ENCODE data around the gene ACAD11.
"Not testable (repeated sequence)": the region's sequence is repeated elsewhere in the genome, so short reads cannot be mapped to it uniquely, and the experiment has no call there.

The ACAD11 gene

GRCh38 chr3:132596816-132597433, 62.7 kb downstream of the ACAD11 start, which contains the start of gene ACKR4:
Gene ACKR4 (plus strand): TSS chr3:132597270. CDS start chr3:132600398, 3,128 bp downstream.
- no peak for DNase-seq

DNA sequence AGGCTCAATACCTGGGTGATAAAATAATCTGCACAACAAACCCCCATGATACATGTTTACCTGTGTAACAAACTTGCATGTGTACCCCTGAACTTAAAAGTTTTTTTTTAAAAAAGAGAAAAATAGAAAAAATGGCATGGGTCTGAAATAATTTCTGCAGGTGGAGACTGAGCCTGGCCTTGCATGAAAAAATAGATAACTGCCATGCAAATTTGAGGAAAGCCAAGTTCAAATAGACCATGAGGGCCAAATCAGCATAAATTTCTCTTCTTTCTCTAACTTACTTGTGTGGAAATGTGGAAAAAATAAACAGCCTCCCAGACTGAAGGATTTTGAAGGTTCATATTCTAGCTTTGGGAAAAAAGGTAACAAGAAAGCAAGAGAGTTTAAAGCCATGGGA, 63.3 kb downstream of the ACAD11 start:
- no peak for DNase-seq

GRCh38 chr3:132595014-132595413, 64.6 kb downstream of the ACAD11 start:
- DNase-seq: no peak

DNA sequence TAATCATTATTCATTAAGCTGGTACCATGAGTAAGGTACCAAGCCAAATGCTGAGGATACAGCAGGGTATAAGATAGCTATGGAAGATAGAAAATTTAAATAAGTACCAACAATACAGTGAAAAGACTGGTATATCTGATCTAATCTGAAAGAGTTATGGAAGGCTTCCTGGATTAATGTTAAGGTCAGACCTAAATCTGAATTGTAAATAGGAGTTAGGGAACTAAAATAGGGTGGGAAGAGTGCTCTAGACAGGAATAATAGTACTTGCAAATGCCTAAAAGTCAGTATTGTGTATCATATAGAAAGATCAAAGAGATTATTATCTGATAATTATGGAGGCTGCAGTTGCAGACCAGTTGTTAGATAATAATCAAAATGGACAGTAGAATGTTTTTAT, 65.1 kb downstream of the ACAD11 start:
- DNase-seq: no peak

GRCh38 chr3:132593947-132594323, 65.7 kb downstream of the ACAD11 start:
- DNase-seq: no peak

- DNase-seq: no peak
These were observed 66.2 kb downstream of the ACAD11 start for GRCh38 chr3:132593241-132593946.

DNA sequence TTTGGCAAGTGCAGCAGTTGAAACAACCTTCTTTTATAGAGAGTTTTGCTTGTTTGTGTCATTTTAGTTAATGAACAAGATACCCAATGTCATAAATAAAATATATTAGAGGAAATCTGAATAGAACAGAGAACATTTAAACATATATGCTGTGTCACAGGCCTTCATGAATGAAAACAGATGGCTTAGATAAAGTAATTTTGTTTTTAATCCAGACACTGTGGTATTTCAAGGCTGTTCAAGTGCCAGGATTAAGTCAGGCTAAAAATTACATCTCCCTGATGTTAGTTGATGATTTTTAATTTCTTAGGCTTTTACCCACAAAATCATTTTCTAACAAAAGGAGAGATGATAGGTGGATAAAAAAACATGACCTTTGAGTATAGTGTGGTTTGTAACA, 67.4 kb downstream of the ACAD11 start:
- DNase-seq: no peak

DNA sequence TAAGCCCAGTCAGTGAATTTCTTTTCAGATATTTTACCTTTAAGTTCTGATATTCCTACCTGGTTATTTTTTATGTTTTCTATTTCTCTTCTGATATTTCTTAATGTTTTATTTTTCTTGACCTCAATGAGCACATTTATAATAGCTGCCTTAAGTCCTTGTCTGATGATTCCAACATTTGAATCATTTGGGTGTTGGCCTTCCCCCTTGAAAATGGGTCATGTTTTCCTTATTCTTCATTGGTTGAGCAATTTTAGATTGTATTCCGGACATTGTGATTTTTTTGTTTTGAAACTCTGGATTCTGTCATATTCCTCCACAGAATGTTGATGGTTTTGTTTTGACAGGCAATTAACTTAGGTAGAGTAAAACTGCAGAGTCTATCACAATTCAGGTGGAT, 72.2 kb downstream of the ACAD11 start:
- no peak for DNase-seq

DNA sequence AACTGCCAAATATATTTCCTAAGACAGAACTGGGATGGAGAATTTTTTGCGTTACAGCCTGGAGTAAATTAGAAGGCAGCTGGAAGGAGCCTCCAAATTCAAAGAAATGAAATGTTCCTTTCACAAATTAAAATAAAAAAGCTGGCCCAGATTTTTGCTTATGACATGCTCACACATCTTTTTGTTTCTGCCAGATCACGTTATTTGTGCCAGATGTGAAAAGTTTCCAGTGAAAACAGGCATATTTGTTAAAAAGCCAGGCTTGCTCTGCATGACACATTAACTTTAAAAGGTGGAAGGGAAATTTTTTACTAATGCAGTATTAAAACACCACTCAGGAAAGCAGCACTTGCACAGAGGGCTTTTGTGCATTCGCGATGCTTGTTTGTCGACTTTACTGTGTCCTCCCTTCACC, 85.8 kb downstream of the ACAD11 start:
- DNase-seq: no peak

DNA sequence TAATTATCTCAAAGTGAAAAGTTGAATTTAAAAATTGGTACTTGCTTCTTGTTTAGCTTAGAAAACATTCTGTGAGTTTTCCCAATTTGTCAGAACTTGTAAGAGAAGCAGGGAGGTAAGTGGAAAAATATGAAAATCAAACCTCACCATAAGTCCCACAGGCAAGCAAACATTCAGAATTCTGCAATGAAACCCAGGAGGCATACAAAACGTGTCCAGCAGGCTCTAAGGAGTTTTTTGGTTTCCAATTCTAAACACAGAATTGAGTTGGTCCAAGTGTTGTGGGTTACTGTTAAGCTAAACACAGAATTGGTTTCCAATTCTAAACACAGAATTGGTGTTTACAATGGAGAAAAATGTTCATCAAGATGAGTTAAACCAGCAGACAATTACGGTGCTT, 89.6 kb downstream of the ACAD11 start:
- DNase-seq: no peak

GRCh38 chr3:132569580-132569979, 90.0 kb downstream of the ACAD11 start:
- DNase-seq: no peak

DNA sequence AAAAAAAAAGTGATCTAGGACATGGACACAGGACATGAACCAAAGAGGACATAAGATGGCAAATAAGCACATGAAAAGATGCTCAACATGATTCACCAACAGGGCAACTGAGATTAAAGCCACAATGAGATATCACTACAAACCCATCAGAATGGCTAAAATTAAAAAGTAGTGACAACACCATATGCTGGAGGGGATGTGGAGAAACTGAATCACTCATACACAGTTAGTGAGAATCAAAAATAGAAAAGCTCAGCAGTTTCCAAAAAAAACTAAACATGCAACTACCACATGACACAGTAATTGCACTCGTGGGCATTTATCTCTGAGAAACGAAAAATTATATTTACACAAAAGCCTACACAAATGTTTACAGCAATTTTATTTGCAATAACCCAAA, 90.5 kb downstream of the ACAD11 start:
- no peak for DNase-seq

DNA sequence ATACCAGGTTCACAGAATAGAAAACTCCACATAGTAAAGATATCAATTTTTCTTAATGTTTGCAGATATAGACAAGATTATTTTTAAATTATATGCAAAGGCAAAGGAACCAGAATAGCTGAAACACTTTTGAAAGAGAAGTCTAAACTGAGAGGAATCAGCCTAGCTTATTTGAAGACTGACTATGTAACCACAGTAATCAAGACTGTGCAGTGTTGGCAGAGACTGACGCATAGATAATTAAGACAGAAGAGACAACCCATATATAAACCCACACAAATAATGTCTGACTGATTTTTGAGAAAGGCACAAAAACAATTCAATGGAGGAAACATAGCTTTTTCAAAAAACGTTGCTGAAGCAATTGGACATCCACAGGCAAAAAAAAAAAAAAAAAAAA, 91.2 kb downstream of the ACAD11 start:
- no peak for DNase-seq

GRCh38 chr3:132564070-132564465, 95.5 kb downstream of the ACAD11 start:
- DNase-seq: no peak

DNA sequence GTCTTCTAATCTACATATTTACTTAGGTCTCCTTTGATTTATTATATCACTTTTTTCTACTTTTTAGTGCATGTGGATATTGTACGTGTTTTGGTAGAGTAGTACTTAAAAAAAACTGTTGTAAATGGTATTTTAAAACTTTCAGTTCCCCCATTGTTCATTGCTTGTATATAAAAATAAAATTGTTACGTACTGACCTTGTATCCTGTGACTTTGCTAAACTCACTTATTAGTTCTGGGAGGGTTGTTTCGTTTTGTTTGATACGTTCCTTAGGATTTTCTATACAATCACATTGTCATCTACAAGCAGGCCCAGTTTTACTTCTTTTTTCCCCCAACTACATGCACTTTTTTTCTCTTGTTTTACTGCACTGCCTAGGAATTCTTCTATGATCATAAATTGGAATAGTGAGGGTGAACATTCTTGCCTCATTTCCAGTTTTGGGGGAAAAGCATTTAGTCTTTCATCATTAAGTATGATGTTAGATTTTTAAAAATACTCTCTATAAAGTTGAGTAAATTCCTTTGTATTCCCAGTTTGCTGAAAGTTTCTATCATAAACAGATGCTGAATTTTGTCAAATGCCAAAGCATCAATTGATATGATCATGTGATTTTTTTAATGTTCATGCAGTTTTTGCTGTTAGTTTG, 96.1 kb downstream of the ACAD11 start:
- no peak for DNase-seq

GRCh38 chr3:132561003-132561402, 98.6 kb downstream of the ACAD11 start:
- DNase-seq: peak; percentile 61

- DNase-seq: no peak
These were observed 103.0 kb downstream of the ACAD11 start for GRCh38 chr3:132556508-132557159.

- not testable (repeated sequence) for DNase-seq
These were observed 103.6 kb downstream of the ACAD11 start for GRCh38 chr3:132556036-132556386.

- no peak for DNase-seq
These were observed 104.1 kb downstream of the ACAD11 start for GRCh38 chr3:132555306-132556035.

GRCh38 chr3:132554437-132554836, 105.2 kb downstream of the ACAD11 start:
- peak; percentile 30 for DNase-seq

DNA sequence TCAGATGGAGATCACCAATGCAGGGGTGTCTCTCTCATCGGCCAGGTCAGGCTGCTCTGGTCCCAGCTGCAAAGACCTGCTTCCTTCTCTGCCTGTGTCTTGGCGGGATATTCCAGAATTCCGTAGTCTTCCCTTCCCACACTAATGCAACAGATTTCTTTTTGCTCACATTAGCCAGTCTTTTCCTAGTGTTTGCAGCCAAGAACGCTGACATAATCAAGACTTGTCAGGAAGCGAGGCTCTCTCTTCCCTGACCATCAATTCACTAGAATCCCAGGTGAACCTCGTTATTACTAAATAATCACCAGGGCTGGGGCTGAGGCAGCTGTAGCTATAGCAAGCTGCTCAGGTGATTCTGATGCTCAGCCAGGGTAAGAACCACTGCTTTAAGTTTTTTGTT, 105.8 kb downstream of the ACAD11 start:
- no peak for DNase-seq

GRCh38 chr3:132550579-132551305, 108.9 kb downstream of the ACAD11 start:
- no peak for DNase-seq
